Activated T-helper 2 cell treated with anti-CD3 and anti-CD28 coated beads, Interferon-gamma antibody, Interleukin-2, Interleukin-4, amounts not matched to agents 10 μg/mL and 5 μg/mL and 100 μg/mL, durations not matched to agents 14 hours and 24 hours and 36 hours (primary cell): Measurements from ENCODE around the gene PHKG1. TPM values are rescaled to one million over a fixed set of nuclear protein-coding genes. Genes with fewer than 3 reads are reported as not detected.
"Not testable (repeated sequence)": the region's sequence is repeated elsewhere in the genome, so short reads cannot be mapped to it uniquely, and the experiment has no call there.

Experiments
- DNase-seq: peaks from one replicate; pipeline ENCODE4 v3.0.0; 2021; ENCODE audit warnings: low spot score
- H3K27ac Mint-ChIP-seq: one replicate; pipeline ENCODE4 v1.8.0; 2021; ENCODE audit warnings: mixed read lengths
- H3K27me3 Mint-ChIP-seq: one replicate; pipeline ENCODE4 v1.8.0; 2021; ENCODE audit warnings: low read depth, mixed read lengths
- H3K36me3 Mint-ChIP-seq: one replicate; pipeline ENCODE4 v1.8.0; 2021; ENCODE audit warnings: low read depth, mixed read lengths
- H3K4me1 Mint-ChIP-seq: one replicate; pipeline ENCODE4 v1.8.0; 2021; ENCODE audit warnings: low read depth, mixed read lengths
- H3K4me3 Mint-ChIP-seq: one replicate; pipeline ENCODE4 v1.8.0; 2021; ENCODE audit warnings: low read depth, mild to moderate bottlenecking, moderate library complexity, mixed read lengths
- H3K9me3 Mint-ChIP-seq: one replicate; pipeline ENCODE4 v1.8.0; 2021; ENCODE audit warnings: mixed read lengths
- intact Hi-C: fragments of 100-400 bp; cut with micrococcal nuclease; formaldehyde crosslinking; loops from one replicate; pipeline ENCODE4 v1.15.1; 2023
- total RNA-seq: library from RNA; stranded (reverse); gene quantifications from 2 replicates; pipeline ENCODE4 v1.2.3, GENCODE V29; 2022

PHKG1 gene
- total RNA-seq, 1 donor from 2014 or later, result 2.5 TPM

DNA sequence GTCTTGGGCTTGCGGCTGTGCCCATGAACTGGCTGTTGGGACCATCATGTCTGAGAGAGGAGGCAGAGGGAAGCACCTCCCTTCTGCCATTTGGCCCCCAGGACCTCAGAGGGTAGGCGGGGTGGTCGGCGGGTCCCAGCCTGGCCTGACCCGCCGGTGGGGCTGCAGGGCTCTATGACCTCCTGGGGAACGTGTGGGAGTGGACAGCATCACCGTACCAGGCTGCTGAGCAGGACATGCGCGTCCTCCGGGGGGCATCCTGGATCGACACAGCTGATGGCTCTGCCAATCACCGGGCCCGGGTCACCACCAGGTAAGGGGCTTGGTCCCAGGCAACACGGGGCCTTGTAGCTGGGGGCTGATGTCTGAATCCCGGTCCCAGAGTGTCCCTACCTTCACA is 14.6 kb downstream of the PHKG1 start:
- no peak for DNase-seq
- intact Hi-C loops, result no loop called here
- Mint-ChIP-seq H3K4me1 (peaks cover 2% of the 10 kb centered on the region), H3K27me3 (no peaks in the 10 kb centered on the region), H3K9me3 (no peaks in the 10 kb centered on the region), H3K4me3 (no peak overlapping the region), H3K36me3 (peaks cover 40% of the 10 kb centered on the region), H3K27ac (no peak overlapping the region)

DNA sequence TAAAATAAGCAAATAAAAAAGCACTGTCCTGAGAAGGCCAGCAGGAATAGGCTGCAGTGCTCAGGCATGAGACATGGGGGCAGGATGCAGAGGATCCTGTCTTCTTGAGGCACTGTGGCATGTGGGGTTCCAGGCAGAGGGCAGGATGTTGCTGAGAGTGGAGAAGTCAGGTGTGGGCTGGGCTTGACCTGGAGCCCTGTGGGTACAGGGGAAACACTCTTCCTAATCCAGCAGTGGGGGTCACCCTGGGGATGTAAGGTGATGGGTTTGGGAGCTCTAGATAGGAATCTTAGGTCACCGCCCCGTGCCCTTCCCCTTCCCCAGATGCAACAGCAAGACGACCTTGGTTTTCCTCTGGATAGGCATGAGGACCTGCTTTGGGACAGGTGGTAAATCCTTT is 15.1 kb downstream of the PHKG1 start:
- Mint-ChIP-seq H3K27ac (no peak overlapping the region), H3K4me1 (peaks cover 4% of the 10 kb centered on the region), H3K27me3 (no peaks in the 10 kb centered on the region), H3K36me3 (peaks cover 44% of the 10 kb centered on the region), H3K4me3 (no peak overlapping the region), H3K9me3 (no peaks in the 10 kb centered on the region)
- DNase-seq, result no peak
- intact Hi-C loops, result no loop called here

DNA sequence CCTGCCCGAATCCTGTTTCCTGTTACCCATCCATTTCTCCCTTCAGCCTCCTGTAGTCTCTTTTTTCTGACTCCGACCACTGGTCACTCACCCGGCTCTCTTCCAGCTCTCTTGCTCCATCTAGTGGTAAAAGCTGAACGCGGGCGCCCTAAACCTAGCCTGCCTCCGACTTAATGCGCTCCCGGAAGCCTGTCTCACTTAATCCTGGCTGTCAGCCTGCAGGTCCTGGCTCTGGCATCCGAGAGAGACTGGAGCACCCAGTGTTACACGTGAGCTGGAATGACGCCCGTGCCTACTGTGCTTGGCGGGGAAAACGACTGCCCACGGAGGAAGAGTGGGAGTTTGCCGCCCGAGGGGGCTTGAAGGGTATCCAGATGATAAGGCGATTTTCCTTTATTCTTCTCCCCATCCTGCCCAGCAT is 18.4 kb downstream of the PHKG1 start:
- no peaks in the 10 kb centered on the region for H3K27me3 Mint-ChIP-seq
- peaks cover 36% of the 10 kb centered on the region for H3K36me3 Mint-ChIP-seq
- peak; percentile 55 for DNase-seq
- no peaks in the 10 kb centered on the region for H3K9me3 Mint-ChIP-seq
- intact Hi-C loops, result loop anchor here (1.0 kb wide), 2 partner anchors 70 to 433 kb away; no protein-coding TSS in a partner anchor
- H3K4me1 Mint-ChIP-seq, result peaks cover 4% of the 10 kb centered on the region
- peak overlapping the region; percentile 13 for H3K27ac Mint-ChIP-seq
- H3K4me3 Mint-ChIP-seq, result no peak overlapping the region

- H3K27ac Mint-ChIP-seq, intact Hi-C loops, DNase-seq, H3K4me3 Mint-ChIP-seq, H3K27me3 Mint-ChIP-seq, H3K9me3 Mint-ChIP-seq: not testable (repeated sequence)
- peaks cover 48% of the 10 kb centered on the region for H3K36me3 Mint-ChIP-seq
- peaks cover 27% of the 10 kb centered on the region for H3K4me1 Mint-ChIP-seq
Measured at GRCh38 chr7:56066376-56066775, 26.4 kb downstream of the PHKG1 start.

DNA sequence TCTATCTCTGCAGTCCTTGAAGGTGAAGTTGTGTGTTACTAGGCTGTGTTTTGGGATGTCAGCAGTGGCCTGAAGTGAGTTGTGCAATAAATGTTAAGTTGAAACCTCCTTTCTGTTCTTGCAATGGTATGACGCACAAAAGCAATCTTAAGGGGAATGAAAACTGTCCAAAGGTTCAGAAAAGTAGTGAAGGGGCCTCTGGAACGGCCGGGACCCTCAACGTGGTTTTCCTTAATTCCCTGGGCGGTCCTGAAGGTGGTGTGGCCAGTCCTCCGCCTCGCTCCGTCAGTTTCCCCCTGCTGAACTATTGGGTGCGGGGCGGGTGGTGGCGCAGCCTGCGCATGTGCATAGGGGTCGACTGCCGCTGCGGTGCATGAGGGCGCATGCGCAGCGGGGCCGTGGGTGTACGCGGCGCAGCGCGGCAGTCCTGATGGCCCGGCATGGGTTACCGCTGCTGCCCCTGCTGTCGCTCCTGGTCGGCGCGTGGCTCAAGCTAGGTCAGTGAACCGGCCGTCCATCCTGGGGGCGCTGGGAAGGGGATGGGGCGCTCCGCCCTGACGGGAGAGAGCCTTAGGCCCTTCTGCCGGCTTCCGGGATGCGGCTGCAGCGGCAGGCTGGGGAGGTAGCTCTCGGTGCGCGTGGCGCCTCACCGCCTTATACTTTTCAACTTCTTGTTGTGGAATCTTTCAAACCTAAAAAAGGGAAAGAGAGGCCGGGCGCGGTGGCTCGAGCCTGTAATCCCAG is 28.7 kb downstream of the PHKG1 start, which contains the start of gene SUMF2:
TSS of gene SUMF2 (plus strand) at position 405 of the 744 bp plus-strand sequence. CDS start at position 431, 26 bp downstream.
- peak within 1 kb of the TSS; percentile 90 for H3K4me3 Mint-ChIP-seq
- peaks cover 61% of the 10 kb centered on the region for H3K36me3 Mint-ChIP-seq
- intact Hi-C loops, result loop anchor here (1.0 to 5.0 kb wide), 4 partner anchors 13 to 697 kb away; partner anchors contain the start of genes CCT6A, CHCHD2, LANCL2 and PSPH
- peak within 1 kb of the TSS; percentile 78 for H3K27ac Mint-ChIP-seq
- H3K4me1 Mint-ChIP-seq, result peaks cover 38% of the 10 kb centered on the region
- DNase-seq, result peak; percentile 85
- no peaks in the 10 kb centered on the region for H3K9me3 Mint-ChIP-seq
- no peaks in the 10 kb centered on the region for H3K27me3 Mint-ChIP-seq

DNA sequence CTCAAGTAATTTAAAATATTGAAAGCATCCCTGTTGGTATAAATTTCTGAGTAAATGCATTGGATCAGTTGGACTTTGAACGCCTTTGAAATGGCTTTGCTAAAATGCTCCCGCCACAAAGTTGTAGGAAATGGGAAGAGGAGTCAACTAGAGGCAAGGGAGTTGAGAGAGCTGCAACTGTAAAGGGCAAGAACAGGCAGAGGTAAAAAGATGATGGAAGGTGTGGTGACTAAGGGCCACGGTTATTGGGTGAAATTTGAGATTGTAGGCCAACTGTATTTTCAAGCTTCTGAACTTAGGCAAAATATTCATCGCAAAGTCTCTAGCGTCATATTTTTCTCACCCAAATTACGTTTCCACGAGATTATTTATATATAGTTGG is 29.3 kb downstream of the PHKG1 start:
- H3K9me3 Mint-ChIP-seq, result no peaks in the 10 kb centered on the region
- H3K27ac Mint-ChIP-seq, result peak overlapping the region; percentile 78
- H3K27me3 Mint-ChIP-seq, result no peaks in the 10 kb centered on the region
- H3K4me3 Mint-ChIP-seq, result peak overlapping the region; percentile 90
- no peak for DNase-seq
- intact Hi-C loops, result loop anchor here (5.0 kb wide), 1 partner anchor 696 kb away; the partner anchor contains the start of gene LANCL2
- H3K4me1 Mint-ChIP-seq, result peaks cover 38% of the 10 kb centered on the region
- peaks cover 61% of the 10 kb centered on the region for H3K36me3 Mint-ChIP-seq

- peaks cover 38% of the 10 kb centered on the region for H3K4me1 Mint-ChIP-seq
- intact Hi-C loops, result loop anchor here (5.0 kb wide), 1 partner anchor 695 kb away; the partner anchor contains the start of gene LANCL2
- H3K4me3 Mint-ChIP-seq, result peak overlapping the region; percentile 59
- peak overlapping the region; percentile 78 for H3K27ac Mint-ChIP-seq
- DNase-seq, result no peak
- H3K36me3 Mint-ChIP-seq, result peaks cover 68% of the 10 kb centered on the region
- H3K9me3 Mint-ChIP-seq, result no peaks in the 10 kb centered on the region
- H3K27me3 Mint-ChIP-seq, result no peaks in the 10 kb centered on the region
Measured at GRCh38 chr7:56062382-56062781, 30.4 kb downstream of the PHKG1 start.

GRCh38 chr7:56053993-56054392 is 38.8 kb downstream of the PHKG1 start:
- Mint-ChIP-seq H3K27me3 (no peaks in the 10 kb centered on the region), H3K4me3 (peak overlapping the region; percentile 52), H3K36me3 (peaks cover 73% of the 10 kb centered on the region), H3K9me3 (no peaks in the 10 kb centered on the region), H3K4me1 (peaks cover 33% of the 10 kb centered on the region), H3K27ac (no peak overlapping the region)
- no peak for DNase-seq
- intact Hi-C loops, result loop anchor here (5.0 kb wide), 1 partner anchor 482 kb away; the partner anchor contains the start of gene VOPP1

GRCh38 chr7:56053379-56053778 is 39.4 kb downstream of the PHKG1 start:
- intact Hi-C loops, result loop anchor here (5.0 kb wide), 1 partner anchor 481 kb away; the partner anchor contains the start of gene VOPP1
- Mint-ChIP-seq H3K27me3 (no peaks in the 10 kb centered on the region), H3K9me3 (no peaks in the 10 kb centered on the region), H3K36me3 (peaks cover 67% of the 10 kb centered on the region), H3K4me1 (peaks cover 33% of the 10 kb centered on the region), H3K27ac (peak overlapping the region; percentile 63), H3K4me3 (peak overlapping the region; percentile 95)
- DNase-seq, result no peak

GRCh38 chr7:56051339-56052191 is 41.2 kb downstream of the PHKG1 start, which contains the start of the genes CCT6A and PSPH:
CCT6A (plus strand) TSS chr7:56051765; CDS start chr7:56051849, 84 bp downstream.
PSPH (minus strand) TSS chr7:56051444; CDS start chr7:56021212, 30,232 bp downstream.
- intact Hi-C loops, result loop anchor here (1.0 to 5.0 kb wide), 7 partner anchors 13 to 479 kb away; partner anchors contain the start of genes CHCHD2, MRPS17, NIPSNAP2 and SUMF2
- Mint-ChIP-seq H3K27me3 (no peaks in the 10 kb centered on the region), H3K9me3 (no peaks in the 10 kb centered on the region), H3K4me3 (peak within 1 kb of the TSS; percentile 95), H3K27ac (peak within 1 kb of the TSS; percentile 93), H3K4me1 (peaks cover 36% of the 10 kb centered on the region), H3K36me3 (peaks cover 51% of the 10 kb centered on the region)
- DNase-seq, result peak; percentile 87

DNA sequence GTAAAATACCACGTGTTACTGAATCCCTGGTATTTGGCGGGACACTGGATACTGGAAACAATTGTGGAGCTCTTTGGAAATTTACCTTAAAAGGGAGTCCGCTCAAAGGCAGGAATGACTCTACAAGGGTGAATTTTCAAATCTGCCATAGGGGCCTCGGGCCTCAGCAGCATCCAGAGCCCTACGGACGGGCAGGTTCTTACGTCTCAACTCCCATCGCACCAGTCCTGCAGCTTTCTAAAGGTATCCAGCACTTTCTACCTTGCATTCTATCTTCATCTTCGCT is 41.8 kb downstream of the PHKG1 start:
- peak overlapping the region; percentile 95 for H3K4me3 Mint-ChIP-seq
- no peaks in the 10 kb centered on the region for H3K9me3 Mint-ChIP-seq
- H3K4me1 Mint-ChIP-seq, result peaks cover 34% of the 10 kb centered on the region
- peaks cover 46% of the 10 kb centered on the region for H3K36me3 Mint-ChIP-seq
- H3K27ac Mint-ChIP-seq, result peak overlapping the region; percentile 93
- DNase-seq, result no peak
- intact Hi-C loops, result loop anchor here (1.0 to 5.0 kb wide), 7 partner anchors 13 to 479 kb away; partner anchors contain the start of genes CHCHD2, MRPS17, NIPSNAP2 and SUMF2
- no peaks in the 10 kb centered on the region for H3K27me3 Mint-ChIP-seq

- intact Hi-C loops, H3K27me3 Mint-ChIP-seq, DNase-seq, H3K27ac Mint-ChIP-seq, H3K9me3 Mint-ChIP-seq, H3K4me3 Mint-ChIP-seq: not testable (repeated sequence)
- H3K36me3 Mint-ChIP-seq, result peaks cover 28% of the 10 kb centered on the region
- H3K4me1 Mint-ChIP-seq, result peaks cover 17% of the 10 kb centered on the region
Measured at GRCh38 chr7:56048763-56049162, 44.0 kb downstream of the PHKG1 start.
